Stimulated activated CD8-positive, alpha-beta memory T cell treated with anti-CD3 and anti-CD28 coated beads, Interleukin-12 subunit alpha, Interleukin-12 subunit beta, amount 100 ng/mL, for 4 hours (primary cell): ENCODE data around the gene FAT3.

Experiments
- DNase-seq: peaks from one replicate; pipeline ENCODE4 v3.0.0-alpha.2; 2020; ENCODE audit warnings: low read depth

FAT3 gene

DNA sequence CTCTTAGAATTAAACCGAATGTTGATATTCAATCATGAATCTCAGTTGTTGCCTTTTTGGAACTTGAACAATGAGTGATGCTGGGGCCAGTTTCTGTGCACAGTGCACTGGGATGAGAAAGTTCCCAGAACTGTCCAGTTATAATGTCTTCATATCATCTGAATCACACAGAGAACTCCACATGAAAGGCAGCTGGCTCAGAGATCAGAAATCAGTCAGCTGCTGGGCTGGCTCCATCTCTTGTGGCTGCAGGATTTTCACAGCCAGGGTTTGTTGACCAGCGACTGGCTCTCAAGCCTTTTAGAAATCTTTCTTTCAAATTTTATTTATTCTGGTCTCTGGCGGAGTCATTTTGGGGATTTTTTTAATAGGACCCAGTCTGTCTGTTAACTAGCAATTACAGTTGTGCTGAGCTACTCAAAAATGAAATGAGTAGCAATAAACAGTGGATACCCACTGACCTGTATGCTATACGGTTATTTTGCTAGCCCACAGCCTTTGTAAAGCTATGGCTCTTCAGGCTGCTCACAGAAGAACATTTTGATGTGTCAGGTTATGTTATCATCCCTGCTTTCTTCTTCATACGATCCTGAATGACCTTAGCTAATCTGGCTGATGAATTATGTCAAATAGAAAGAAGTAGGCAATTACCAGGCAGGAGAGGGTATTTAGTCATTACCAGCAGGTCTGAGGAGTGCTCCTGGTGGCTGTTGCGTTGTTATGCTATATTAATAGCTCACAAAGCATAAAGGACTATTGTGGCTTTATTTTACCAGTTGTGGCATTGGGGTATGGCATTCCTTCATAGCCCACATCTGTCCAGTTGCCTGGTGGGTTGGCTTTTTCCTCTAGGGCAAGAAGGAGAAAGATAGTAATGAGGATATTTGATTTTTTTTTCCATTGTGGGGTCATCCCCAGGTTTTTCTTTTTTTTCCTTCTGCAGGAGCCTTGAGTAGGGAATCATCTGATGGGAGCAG is 3.6 kb downstream of the FAT3 start:
- no peak for DNase-seq

DNA sequence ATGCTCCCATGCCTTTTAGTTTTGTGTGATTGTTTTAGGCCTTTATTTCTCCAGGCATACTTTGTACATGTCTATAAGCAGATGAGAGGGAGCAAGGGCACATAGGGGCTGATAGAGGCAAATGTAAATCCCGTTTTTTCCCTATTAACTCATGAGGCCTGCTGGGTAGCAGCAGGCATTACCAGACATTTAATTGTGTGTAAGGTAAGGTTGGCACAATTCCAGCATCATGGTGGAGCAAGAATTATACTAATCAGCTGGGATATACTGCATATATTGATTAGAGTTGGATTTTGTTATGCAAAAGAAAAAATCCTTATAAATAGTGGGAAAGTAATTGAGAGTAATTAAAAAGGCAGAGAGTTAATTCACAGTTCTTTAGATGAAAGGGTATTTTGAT is 12.2 kb downstream of the FAT3 start:
- DNase-seq, result no peak

DNA sequence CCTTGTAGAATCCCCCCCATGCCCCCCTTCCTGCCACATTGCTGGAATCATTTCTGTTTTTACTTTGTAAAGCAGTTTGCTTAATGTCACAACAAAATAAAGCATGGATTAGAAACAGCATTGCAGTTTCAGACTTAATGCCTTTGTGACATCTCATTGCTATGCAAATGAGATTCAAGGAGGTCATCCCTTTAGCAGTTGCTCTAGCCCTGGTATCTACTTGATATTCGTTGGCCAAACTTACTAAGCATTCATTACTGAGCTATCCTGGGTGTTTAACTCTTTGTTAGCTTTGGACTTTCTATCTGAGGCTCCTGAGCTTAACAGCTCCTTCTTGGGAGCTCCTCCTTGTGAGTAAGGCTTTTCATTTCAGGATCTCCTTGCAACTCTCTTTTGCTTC is 16.3 kb downstream of the FAT3 start:
- no peak for DNase-seq

DNA sequence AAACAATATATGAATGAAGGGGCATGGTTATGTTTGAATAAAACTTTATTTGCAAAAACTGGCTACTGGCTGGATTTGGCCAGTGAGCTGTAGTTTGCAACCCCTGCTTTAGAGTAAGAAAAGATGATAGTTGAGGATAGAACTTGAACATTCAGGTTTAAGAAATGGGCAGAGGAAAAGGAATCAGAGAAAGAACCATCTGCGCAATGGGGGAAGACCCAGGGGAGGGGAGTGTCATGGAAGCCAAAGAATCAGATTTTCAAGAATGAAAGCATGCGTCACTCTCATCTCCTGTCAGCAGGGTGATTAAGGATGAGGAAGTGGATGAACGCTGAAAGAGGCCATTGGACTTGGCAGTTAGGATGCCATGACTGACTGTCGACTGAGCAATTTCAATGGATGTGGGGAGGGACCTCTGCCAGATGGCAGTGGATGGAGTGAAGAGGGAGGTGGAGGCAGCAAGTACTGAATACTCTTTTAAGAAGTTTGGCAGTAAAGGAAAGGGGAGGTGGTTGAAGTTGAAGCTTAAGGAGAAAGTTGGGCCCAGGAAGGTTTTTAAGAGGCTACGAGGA is 21.2 kb downstream of the FAT3 start:
- no peak for DNase-seq

GRCh38 chr11:92246630-92247029 is 22.0 kb downstream of the FAT3 start:
- DNase-seq, result no peak

GRCh38 chr11:92249156-92249753 is 24.6 kb downstream of the FAT3 start:
- DNase-seq, result no peak

GRCh38 chr11:92251980-92252379 is 27.4 kb downstream of the FAT3 start:
- DNase-seq, result no peak

DNA sequence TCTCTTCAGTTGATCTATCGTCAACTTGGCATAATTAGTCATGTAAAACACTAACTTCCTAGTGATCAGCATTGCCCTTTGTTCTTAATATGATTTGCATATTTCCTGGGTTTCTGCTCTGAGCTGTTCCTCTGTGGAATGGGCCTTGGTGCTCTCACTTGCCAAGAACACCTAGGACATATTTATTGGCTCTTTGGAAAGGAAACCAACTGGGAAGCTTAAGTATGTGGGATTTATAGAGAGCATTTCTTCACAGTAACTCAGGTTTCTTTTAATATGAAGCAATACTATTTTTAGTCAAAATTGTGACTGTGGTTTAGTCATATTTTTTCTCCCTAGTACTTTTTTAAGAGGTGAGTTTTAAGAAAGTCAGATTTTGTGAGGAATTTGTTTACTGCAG is 28.8 kb downstream of the FAT3 start:
- DNase-seq, result no peak

GRCh38 chr11:92253945-92254344 is 29.3 kb downstream of the FAT3 start:
- no peak for DNase-seq

DNA sequence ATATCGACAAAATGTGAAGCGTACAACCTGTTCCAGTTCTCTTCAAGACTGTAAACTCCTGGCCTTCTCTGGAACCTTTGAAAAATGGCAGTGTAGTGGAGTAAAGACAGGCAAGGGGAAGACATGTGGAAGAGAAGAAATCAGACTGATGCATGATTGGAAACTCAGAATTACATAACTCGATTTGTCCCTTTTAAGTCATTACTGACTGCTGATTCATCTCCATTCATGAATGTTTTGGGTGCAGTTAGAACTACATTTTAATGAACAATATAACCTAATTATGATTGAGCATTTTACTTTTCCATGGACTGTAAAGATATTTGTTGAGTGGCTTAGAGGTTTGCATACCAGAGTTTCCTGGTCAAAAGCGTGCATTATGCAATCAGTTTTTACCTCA is 32.9 kb downstream of the FAT3 start:
- DNase-seq, result no peak

DNA sequence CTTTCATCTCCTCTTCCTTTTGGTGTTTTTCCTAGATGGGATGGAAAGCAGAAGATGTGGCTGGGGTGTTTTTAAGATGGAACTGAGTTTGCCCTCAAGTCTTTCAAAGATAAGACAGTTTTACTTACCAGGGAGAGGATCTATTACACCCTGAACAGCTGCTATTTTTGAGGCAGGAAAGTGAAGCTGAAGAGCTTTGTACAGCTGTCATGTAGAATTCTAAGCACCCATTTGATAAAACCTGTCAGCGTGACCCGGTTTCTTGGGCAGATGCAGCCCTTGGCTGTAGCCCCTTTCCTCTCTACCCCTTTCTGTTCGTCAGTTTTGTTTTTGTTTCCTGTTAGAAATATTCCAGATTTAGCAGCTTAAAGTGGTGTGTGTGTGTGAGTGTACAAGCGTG is 35.2 kb downstream of the FAT3 start:
- DNase-seq, result no peak

DNA sequence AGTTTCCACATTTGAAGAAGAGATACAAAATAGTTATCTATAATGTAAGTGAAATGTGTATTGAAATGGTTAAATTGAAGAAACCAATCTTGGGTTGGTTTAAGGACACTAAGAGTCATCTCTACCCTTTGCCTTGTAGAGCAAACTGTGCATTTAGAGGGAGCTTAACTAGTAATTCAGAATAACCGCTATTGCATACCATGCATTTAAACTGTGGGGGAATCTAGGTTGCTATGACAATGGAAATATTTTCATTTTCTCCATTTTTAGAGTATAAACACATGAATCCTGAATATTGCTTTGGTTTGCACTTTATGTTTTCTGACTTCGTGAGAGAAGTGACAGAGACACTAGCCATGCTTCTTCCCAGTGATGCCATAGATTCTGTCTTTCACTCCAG is 39.7 kb downstream of the FAT3 start:
- no peak for DNase-seq

DNA sequence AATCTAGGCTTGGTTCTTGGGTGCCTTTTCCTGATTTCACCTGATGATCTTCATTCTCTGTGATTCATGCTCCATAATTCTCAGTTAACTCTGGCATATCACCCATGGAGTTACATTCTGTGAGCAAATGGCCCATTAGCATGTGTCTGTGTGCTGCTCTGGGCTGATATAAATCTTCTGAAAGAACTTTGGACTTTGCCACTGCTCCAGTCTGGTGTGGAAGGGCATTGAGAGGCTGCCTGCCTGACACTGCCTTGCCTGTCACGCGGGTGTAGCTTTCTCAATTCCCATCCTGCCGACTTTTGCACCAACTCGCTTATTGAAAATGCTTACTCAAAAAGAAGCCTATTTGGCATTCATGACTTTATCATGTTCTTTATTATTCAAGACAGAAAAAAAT is 42.2 kb downstream of the FAT3 start:
- no peak for DNase-seq

GRCh38 chr11:92267278-92267677 is 42.7 kb downstream of the FAT3 start:
- DNase-seq, result no peak

DNA sequence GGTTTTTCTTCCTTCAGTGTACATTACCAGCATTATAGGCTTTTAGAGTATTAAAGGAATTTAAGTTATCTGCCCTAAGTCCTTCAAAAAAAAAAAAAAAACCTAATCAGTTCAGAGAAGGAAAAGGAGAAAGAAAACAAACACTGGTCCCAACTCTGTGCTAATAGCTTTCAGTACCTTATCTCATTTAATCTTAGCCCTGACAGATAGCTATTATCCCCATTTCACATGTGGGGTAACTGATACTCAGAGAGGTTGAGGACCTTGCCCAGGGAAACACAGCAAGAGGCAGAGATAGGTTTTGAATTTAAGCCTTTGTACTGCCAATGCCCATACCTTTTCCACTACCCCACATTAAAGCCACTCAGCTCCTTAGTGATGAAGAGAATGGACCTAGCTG is 43.4 kb downstream of the FAT3 start:
- no peak for DNase-seq

GRCh38 chr11:92268546-92268945 is 43.9 kb downstream of the FAT3 start:
- no peak for DNase-seq

DNA sequence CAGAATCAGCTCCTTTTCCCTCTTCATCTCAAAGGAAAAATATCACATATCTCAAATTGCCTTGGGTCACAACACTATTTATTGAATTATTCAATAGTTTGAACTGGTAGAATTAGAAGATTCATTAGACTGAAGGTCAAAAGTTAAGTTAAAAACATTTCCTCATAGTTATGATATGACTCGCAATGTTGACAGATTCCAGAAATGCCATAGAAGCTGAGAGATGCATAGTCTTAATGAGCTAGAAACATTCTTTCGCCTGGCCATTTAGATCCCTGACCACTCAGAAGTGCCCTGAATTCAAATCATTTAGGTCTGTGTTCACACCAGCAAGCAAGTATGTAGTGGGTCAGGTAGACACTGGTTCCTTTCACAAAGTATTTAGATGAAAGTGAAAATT is 44.4 kb downstream of the FAT3 start:
- no peak for DNase-seq

DNA sequence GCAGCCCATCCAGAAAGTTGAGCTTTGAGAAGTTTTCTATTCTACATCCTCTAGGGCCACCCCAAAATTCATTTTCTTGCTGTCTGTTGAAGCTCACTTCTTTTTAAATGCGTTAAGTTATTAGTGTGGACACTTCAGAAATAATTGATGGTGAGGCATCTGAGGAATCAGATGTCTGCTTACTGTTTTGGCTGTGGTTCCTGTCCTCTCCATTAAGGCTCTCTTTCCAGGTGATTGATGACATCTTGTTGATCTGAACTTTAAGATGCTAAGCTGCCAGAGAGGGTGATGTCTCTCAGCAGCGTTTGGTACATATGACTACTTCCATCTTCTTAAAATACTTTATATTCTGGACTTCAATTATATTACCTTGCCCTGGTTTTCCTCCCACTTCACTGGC is 45.2 kb downstream of the FAT3 start:
- no peak for DNase-seq

- no peak for DNase-seq
Measured at GRCh38 chr11:92272651-92273050, 48.0 kb downstream of the FAT3 start.
